Activated CD4-positive, CD25-positive, alpha-beta regulatory T cell treated with anti-CD3 and anti-CD28 coated beads, Interleukin-2, amount 50 U/mL, for 24 hours (primary cell): ENCODE data around the gene NDUFB6.
A peak's percentile ranks its signal among the peaks of the same experiment; 100 is the strongest.
"Not testable (repeated sequence)": the region's sequence is repeated elsewhere in the genome, so short reads cannot be mapped to it uniquely, and the experiment has no call there.

Experiments
- ATAC-seq, 2 donors: fragments of 150-1000 bp; cut with Tn5 transposase; one replicate each; pipeline ENCODE4 v1.10.0; 2021; ENCODE audit warnings: mild to moderate bottlenecking in 1 of 2, moderate library complexity in 1 of 2

NDUFB6 gene

DNA sequence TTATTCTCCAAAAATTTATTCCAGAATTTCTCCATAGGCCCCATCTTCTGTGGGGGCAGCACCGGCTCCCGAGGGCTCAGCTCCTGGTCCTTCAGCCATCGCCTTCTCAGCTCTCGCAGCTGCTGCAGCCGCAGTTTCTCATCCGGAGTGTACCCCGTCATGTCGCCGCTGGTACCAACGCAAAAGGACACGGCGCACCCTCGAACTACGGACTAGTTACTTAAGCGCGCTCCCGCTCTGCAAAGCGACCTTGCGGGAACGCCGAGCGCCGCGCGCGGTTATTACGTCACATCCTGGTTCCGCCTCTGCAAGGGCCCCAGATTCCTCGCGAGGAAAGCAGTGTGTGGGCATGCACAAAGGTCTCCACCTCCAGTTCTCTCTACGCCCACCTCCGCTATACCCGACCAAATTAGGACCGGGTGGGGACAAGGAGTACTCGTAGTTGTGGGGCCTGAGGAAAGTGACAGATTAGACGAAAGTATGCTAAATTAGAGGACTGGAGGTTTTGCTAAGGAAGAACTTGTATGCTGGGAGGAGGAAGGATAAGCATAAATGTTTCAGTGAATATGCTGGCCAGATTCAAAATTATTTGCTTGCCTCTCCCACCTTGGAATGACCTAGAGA lies at the start of gene NDUFB6:
TSS of gene NDUFB6 (minus strand) at position 260 of the 624 bp plus-strand sequence. CDS start at position 161, 99 bp downstream.
- ATAC-seq, result peak; percentile 82

DNA sequence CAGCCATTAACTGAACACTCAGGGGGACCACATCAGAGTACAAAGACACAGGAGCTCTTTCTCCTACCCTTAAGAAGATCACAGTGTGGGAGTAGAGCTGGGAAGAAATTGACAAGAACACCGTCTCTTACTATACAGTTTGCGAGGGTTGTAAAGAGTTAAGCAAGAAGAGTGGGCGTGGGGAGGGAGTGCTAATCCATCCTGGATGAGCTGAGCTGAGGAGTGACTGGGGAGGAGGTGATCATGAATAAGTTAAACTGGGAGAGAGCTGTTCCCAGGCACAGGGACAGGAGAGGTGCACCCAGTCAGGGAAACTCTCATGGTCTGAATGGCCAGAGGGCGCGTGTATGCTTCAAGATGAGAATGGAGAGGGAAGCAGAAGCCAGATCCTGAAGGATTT lies 45.3 kb upstream of the NDUFB6 start:
- no peak for ATAC-seq

DNA sequence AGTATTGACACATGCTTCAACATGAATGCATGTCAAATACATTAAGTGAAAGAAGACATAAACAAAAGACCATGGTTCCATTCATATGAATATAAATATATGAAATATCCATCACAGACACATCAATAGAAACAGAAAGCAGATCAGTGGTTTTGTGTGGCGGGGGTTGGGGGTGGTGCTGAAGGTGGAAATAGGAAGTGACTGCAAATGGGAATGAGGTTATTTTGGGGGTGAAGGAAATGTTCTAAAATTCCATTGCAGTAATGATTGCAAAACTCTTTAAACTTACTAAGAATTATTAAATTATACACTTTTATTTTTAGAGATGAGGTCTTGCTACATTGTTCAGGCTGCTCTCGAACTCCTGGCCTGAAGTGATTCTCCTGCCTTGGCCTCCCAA lies 33.9 kb upstream of the NDUFB6 start:
- no peak for ATAC-seq

DNA sequence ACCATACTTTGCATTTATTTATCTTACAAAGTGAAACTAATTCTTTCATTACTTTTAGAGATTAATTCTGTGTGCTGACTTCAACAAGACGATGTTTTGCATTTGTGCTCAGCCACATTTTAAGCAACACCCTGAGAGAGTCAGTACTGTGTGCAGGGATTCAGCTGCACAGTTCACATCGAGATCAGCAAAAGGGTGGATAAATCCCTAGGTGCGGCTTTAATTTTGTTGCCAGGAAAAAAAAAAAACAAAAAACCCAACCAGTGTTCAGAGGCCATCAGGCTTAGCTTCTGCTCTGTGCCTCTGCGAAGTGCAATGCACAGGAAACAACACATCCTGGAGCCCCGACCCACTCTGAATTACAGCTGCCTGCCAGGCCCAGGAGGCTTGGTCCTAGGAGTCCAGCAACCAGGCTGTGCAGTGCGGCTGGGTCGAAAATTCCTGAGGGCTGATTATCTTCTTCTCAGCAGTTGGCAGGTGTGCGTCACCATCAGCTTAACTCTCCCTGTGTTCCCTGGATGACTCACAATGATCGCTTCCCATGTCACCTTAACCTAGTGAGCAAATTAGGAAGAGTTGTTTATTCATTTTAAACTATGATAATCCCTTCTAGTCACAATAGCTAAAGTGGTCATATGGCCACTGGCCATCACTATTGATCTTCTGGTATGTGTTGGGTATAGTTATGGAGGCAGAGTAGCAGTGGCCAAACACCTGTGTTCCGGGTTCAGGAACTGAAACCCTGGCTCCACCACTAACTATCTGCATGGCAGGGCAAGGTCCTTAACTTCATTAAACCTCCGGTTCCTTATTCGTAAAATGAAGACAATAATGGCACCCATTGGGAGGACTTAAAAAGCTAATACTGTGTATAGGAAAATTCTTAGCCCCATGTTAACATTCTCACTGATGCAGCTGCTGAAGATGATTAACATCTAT lies 31.2 kb upstream of the NDUFB6 start:
- ATAC-seq, result no peak

DNA sequence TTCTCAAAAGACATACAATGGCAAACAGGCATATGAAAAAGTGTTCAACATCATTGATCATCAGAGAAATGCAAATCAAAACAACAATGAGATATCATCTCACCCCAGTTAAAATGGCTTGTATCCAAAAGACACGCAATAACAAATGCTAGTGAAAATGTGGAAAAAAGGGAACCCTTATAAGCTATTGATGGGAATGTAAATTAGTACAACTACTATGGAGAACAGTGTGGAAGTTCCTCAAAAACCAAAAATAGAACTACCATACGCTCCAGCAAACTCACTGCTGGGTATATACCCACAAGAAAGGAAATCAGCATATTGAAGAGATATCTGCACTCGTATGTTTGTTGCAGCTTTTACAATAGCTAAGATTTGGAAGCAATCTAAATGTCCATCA lies 26.1 kb upstream of the NDUFB6 start:
- ATAC-seq, result not testable (repeated sequence)

DNA sequence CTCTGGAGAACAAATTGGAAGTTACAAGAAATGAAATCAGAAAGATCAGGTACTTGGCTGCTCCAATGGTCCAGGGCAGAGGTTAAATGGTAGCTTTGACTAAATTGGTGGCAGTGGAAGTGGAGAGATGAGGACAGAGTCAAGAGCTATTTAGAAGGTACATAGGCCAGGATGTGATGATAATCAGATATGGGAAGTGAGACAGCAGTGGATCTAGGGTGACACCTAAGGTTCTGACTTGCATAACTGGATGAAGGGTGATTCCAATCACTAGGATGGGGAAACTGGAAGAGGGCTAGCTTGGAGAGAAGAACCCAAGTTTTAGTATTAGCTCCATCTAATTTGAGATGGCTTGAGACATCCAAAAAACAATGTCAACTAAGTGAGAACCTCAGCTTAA lies 24.0 kb upstream of the NDUFB6 start:
- no peak for ATAC-seq

DNA sequence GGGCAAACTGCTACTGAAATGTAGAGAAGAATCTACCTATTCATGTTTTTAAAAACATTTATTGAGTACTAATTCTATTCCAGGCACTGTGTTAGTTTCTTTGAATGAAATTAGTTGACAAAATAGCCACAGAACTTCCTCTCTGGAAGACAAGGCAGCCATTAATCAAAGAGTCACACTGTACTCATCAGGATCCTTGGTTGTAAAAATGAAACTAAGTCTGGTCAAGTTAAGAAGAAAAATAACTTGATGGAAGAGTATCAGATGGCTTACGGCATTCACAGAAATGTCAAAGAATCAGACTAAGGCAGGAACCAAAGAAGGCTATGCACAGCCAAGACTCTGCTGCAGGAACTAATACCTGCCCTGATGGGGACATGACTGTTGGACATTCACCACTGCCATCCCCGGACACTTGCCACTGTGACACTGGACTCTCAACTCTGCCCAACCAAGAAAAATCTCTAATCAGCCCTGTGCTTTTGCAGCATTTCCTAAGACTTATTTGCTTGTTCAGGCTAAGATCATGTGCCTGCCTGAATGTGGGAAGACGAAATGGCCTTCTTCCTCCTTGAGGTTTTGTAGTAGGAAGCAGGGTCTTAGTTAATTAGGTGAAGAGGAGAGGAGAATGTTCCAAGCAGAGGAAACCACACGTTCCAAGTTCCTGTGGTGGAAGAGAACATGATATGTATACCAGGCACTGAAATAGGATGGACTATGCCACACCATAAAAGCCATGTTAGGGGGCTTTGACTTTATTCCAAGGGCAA lies 23.3 kb upstream of the NDUFB6 start:
- ATAC-seq, result no peak

DNA sequence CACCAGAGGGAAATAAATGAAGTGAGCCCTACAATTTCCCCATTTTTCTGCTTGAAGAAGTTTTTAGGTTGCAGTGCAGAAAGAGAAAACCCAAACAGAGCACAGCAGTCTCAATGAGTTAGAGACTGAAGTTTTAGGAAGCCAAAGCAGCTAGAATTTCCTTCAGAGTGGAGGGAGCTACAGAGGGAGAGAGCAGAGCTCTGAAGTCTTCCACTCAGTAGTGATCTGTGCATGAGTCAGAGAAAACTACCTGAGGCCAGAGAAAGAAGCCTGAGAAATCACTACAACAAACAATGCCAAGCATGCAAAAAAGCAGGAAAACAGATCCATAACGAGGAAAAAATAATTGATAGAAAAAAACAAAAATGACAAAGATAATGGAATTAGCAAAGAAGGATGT lies 17.9 kb upstream of the NDUFB6 start:
- ATAC-seq, result no peak

DNA sequence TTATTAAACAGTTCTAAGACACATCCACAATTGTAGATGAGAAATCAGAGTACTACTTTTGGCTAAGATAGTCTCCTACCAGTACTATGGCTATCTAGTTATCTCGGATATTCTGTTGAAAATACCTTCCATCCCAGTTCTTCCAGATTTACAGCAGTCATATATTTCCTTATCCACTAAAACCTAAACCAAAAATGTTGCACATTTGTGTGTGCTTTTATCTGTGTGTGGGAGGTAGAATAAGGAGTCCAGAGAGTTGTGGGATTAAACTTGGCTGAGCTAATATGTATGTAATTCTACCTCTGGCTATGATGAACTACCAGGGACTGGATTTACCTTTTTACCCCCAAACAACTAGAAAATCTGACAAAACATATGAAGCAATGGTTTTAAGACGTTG lies 17.5 kb upstream of the NDUFB6 start:
- no peak for ATAC-seq

DNA sequence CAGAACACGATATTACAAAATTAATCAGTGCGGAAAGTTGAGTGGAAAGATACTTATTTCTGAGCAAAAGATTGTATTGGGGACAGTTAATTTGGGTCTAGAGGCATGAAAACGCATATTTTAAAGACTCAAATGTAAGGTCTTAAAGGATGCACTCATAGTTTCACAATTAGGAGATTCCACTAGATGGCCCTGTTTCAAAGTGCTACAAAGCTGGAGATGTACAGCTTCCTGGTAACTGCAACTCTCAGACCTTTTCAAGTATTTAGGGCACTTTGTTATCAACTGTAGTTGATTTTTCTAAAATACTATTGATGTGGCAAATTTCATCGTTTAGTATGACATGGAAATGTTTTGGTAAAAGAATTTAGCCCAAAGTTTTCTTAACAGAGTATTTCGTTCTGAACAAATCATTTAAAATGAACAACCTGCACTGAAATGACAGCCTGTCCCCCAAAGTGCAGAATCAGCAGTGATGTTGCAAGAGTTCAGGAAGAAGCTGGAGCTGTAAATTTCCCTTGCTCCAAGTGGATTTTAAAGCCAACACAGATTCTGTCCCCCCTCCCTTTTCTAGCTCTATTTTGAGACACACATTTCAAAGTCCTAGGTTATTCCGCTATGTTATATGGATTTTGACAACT lies 16.2 kb upstream of the NDUFB6 start:
- ATAC-seq, result no peak

DNA sequence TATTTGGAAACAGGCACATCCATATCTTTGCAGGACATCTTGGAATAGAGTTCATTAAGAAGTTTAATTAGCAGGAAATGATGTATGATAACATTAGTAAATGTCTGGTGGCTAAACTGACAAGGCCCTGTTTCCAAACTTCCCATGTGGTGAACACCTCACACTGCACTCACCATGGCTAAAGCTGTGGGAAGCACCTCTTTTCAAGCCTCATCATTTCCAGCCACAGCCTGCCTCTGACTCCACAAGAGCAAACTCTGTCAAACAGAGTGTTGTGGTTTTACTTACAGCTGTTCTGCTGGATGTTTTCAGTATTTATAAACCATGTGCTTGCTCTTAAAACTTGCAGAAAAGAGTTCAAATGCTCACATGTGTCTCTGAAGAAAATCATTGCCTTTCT lies 14.9 kb upstream of the NDUFB6 start:
- peak; percentile 41 to 58 for ATAC-seq

DNA sequence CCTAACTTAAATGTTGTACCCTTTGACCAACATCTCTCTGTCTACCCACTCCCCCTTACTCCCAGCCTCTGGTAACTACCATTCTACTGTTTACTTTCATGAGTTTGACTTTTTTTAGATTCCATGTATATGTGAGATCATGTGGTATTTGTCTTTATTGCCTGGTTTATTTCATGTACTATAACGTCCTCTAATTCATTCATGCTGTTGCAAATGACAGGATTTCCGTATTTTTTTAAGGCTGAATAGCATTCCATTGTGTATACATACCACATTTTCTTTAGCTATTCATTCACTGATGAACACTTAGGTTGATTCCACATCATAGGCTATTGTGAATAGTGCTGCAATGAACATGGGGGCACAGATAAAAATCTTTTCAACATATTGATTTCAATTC lies 11.8 kb upstream of the NDUFB6 start:
- no peak for ATAC-seq

DNA sequence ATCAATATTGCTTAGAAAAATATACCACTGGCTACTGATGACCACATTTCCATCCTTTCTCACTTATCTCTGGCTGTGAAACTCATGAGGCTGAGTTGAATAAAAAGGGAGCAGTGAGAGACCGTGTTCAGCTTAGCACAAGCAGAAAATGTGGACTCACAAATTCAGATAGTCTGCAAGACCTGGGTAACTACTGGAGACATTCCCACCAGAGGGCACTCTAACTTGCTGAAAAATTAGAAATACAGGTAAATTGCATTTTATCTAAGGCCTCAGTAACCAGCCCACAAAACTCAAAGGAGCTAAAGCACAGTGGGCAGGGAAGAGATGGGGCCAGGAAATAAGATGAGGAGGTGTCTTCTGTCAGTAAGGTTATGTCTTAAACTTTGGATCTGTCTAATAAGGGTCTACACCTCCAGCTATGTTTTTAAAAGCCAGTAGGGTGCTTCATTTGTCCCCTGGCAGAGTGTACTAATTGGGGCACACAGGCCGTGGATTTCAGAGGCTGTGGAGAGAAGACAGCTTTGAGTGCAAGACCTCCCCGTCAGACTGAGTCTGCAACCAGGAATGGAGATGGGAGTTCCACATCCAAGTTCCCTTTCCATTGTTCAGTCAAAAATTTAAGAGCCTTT lies 8.7 kb upstream of the NDUFB6 start:
- peak in 1 of 2 donors; percentile 53 for ATAC-seq

DNA sequence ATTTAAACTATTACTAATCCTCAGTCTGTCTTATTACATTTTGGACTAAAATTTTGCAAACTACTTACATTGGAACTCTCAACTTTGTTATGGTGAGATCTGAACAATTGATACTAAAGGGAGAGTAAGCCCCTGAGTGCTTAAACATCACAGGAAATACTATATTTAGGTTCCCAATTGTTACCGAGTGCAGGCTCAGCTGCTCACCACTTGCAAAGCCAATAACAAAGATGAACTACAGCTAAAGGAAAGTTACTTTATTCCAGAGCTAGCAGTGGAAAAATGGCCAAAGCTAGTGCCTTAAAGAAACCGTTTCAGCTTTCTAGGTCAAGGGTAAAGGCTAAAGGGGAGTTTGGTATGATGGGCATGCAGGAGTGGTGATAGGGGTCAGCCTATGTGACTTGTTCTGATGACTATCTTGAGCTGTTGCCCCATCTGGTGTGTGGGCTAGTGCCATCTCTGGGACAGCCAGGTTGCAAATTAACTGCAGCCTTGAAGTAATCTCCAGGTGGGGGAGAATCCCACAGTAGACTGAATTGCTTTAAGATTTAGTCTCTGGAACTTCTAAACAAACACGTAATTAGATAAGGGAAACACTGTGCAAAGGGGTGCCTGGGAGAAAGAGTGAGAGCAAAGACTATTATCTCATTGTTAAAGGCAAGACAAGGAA lies 7.8 kb upstream of the NDUFB6 start:
- ATAC-seq, result no peak

DNA sequence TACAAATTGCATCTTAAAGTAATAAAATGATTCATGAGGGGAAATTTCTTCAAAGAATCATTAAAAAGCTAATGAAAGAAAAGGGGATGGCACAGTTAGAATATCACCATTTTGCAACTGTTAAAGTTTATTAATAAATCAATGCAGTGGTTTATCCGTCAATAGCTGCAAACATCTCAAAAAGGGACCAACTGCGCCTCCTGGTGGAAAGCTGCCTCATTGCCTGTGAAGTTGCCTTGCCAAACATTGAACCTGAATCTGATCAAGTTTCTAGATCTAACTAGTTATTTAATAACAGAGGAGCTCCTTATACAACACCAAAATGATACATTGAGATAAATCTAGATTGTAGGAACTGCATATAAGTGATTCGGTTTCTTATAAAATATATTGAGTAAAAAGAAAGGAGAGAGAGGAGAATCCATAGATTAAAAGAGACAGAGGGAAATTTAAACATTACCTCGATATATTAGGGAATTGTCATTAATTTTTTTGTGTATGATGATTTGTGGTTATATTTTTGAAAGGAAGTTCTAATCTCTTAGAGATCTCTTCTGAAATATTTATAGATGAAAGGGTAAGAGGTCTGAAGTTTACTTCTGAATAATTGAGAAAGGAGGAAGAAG lies 6.9 kb upstream of the NDUFB6 start:
- peak in 1 of 2 donors; percentile 51 for ATAC-seq

DNA sequence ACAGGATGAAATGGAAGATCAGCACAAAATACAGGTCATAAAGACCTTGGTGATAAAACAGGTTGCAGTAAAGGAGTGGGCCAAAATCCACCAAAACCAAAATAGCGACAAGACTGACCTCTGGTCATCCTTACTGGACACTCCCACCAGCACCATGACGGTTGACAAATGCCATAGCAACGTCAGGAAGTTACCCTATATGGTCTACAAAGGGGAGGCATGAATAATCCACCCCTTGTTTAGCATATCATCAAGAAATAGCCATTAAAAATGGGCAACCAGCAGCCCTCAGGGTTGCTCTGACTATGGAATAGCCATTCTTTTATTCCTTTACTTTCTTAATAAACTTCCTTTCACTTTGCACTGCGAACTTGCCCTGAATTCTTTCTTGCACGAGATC lies 6.0 kb upstream of the NDUFB6 start:
- no peak for ATAC-seq

DNA sequence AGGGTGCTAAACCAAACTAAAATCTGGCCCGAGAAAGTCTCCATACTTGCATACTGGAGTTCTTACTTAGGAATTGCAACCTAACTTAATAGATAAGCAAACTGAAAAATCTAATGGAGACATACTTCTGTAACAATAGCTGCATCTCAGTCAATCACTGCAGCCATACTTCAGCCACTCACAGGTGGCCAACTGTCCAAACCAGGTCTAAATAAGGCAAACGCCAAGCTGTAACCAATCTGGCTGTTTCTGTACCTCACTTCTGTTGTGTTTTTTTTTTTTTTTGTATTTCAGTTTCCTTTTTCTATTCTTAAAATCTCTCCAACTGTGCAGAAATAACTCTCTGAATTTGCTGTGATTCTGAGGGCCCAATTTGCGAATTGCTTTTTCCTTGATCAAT lies 4.4 kb upstream of the NDUFB6 start:
- no peak for ATAC-seq

DNA sequence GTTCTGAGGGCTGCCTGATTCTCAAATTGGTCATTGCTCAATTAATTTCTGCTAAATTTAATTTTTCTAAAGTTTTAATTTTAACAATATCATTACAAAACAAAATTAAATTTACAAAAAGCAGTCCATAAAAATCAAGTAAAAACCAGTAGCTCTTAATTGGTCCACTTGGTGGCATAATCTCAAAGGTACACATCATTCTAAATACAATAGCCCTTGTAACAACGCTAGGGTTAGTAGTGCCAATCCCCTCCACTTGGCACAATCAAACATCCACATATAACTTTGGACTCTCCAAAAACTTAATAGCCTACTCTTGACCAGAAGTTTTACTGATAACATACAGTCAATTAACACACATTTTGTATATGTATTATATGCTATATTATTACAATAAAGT lies 1.9 kb upstream of the NDUFB6 start:
- no peak for ATAC-seq

DNA sequence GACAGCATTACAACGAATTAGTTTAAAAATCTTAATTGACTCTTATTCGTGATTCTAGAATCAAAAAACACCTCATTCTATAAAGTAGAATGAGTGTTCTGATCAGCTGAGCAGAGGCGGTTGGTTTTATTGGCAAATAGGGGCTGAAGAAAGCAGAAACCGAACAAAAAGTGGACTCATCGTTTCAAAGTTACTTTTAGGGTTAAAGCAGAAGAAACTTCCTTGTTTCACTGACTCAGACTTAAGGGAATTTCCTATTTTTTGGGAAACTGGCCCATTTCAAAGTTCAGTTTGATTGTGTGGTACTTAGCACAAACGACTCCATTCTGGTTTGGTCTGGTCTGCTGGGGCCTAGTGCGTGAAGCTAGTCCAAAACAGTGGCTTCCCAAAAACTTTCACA lies 862 bp upstream of the NDUFB6 start:
- no peak for ATAC-seq

DNA sequence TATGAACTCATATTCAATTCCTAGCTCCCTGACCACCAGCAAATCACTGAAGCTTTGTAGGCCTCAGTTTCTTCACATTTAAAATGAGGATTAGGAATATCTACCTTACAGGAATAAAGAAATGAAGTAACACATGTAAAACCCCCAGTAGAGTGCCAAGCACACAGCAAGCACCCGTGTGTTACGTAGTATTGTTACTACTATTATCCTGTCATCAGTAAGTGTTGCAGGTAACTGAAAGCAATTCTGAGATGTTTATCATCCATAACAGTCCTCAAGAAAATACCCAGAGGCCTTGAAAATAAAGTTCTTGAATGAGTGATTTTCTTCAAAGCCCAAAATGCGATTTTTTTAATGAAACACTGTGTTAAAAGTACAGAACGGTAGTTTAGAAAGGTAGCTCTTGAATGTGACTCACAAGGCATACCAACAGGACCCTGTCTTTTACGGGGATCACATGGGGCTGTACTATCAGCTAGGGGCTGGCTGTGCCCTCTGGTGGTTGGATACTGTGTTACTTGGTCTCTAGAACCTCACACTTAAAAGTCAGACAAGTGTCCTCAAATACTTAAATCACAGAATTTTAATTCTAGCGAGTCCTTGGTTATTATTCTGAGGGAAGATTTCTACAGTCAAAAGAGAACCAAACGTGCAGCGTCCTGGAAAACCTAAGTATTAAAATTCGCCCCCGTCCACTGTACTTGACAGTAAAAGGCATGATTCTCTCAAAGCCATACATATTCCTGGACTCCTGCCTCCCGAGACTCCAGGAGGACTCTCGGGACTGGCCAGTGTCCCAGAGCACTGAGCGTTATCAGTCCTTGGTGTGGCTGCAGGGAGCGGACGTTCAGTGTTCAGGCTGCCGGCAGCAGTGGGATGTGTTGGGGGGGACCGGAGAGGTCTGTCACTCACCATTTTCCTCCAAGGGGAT lies 725 bp downstream of the NDUFB6 start:
- peak; percentile 92 for ATAC-seq
